SK-N-SH treated with all-trans-retinoic acid at 6 μM for 48 hours (cell line): Measurements from ENCODE around the gene DNAH8.

Experiments
- ARNTL ChIP-seq: fragments of 450-650 bp; formaldehyde crosslinking; IDR thresholded peaks from 2 replicates; pipeline ENCODE4 v1.5.0; 2020; ENCODE audit warnings: low read depth, mild to moderate bottlenecking, moderate library complexity, borderline replicate concordance
- TF ChIP-seq, protein P1 (sequence below): fragments of 250-450 bp; sonication (Bioruptor Pico); IDR thresholded peaks from 2 replicates; pipeline ENCODE4 v1.8.0; 2020; ENCODE audit warnings: mild to moderate bottlenecking, moderate library complexity, borderline replicate concordance

DNA sequence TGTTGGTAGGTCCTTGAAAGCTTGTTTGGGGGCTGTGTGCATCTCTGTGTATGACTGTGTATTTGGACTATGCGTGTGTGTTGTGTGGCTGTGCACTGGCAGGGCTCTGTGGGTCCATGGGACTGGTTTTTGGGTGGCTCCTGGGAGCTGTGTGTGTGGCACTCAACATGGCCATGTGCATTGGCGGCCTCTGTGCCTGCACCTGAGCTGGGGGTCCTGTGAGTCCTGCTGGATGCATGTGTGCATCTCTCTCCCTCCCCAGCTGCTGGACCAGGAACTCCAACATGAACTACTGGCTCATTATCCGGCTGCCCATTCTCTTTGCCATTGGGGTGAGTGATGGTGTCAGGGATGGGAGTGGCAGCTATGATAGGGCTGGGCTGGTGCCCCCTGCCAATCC lies 363.6 kb downstream of the DNAH8 start:
- TF ChIP-seq, protein P1, sequence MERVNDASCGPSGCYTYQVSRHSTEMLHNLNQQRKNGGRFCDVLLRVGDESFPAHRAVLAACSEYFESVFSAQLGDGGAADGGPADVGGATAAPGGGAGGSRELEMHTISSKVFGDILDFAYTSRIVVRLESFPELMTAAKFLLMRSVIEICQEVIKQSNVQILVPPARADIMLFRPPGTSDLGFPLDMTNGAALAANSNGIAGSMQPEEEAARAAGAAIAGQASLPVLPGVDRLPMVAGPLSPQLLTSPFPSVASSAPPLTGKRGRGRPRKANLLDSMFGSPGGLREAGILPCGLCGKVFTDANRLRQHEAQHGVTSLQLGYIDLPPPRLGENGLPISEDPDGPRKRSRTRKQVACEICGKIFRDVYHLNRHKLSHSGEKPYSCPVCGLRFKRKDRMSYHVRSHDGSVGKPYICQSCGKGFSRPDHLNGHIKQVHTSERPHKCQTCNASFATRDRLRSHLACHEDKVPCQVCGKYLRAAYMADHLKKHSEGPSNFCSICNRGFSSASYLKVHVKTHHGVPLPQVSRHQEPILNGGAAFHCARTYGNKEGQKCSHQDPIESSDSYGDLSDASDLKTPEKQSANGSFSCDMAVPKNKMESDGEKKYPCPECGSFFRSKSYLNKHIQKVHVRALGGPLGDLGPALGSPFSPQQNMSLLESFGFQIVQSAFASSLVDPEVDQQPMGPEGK (CRISPR knock-in tag) = no peak
- no peak for TF ChIP-seq ARNTL
